ENCODE results near the gene SPRTN.

SPRTN gene

GRCh38 chr1:231362325-231362724, 24.2 kb downstream of the SPRTN start:
- Histone ChIP-seq H3K4me3 (no peak overlapping the region), H3K27ac (no peak overlapping the region)
- no peak for TF ChIP-seq CTCF (IDR thresholded peaks at IDR 0.05)
- no peak for DNase-seq (ENCODE audit: low spot score)

- no peak overlapping the region for H3K27ac ChIP-seq
- H3K4me3 ChIP-seq, result no peak overlapping the region
- TF ChIP-seq CTCF (IDR thresholded peaks at IDR 0.05), result no peak
- no peak for DNase-seq (ENCODE audit: low spot score)
These were observed 25.5 kb downstream of the SPRTN start for GRCh38 chr1:231363624-231364023.

GRCh38 chr1:231364192-231364591, 26.1 kb downstream of the SPRTN start:
- TF ChIP-seq CTCF (IDR thresholded peaks at IDR 0.05), result no peak
- H3K27ac ChIP-seq, result no peak overlapping the region
- no peak for DNase-seq (ENCODE audit: low spot score)

GRCh38 chr1:231369282-231369681, 31.2 kb downstream of the SPRTN start:
- Histone ChIP-seq H3K27ac (no peak overlapping the region), H3K4me3 (no peak overlapping the region)
- no peak for TF ChIP-seq CTCF (IDR thresholded peaks at IDR 0.05)
- no peak for DNase-seq (ENCODE audit: low spot score)

More at GRCh38 chr1:231364192-231364591, 26.1 kb downstream of the SPRTN start:
- no peak overlapping the region for H3K4me3 ChIP-seq

- DNase-seq (ENCODE audit: low spot score), result no peak
- H3K4me3 ChIP-seq, result no peak overlapping the region
- TF ChIP-seq CTCF (IDR thresholded peaks at IDR 0.05), result no peak
- no peak overlapping the region for H3K27ac ChIP-seq
These were observed 34.4 kb downstream of the SPRTN start for GRCh38 chr1:231372501-231372900.

GRCh38 chr1:231374394-231374793, 36.3 kb downstream of the SPRTN start:
- Histone ChIP-seq H3K4me3 (no peak overlapping the region), H3K27ac (no peak overlapping the region)
- DNase-seq (ENCODE audit: low spot score), result no peak
- TF ChIP-seq CTCF (IDR thresholded peaks at IDR 0.05), result no peak

- Histone ChIP-seq H3K4me3 (no peak overlapping the region), H3K27ac (no peak overlapping the region)
- DNase-seq (ENCODE audit: low spot score), result no peak
- no peak for TF ChIP-seq CTCF (IDR thresholded peaks at IDR 0.05)
These were observed 38.0 kb downstream of the SPRTN start for GRCh38 chr1:231376101-231376500.
